ENCODE measurements around the gene KLHL10.
"Not testable (repeated sequence)": the region's sequence is repeated elsewhere in the genome, so short reads cannot be mapped to it uniquely, and the experiment has no call there.

The KLHL10 gene

GRCh38 chr17:41813699-41814124 is 23.9 kb upstream of the KLHL10 start:
- DNase-seq = no peak

- DNase-seq = no peak
These were observed 23.4 kb upstream of the KLHL10 start for GRCh38 chr17:41814195-41814594.

- no peak for DNase-seq
These were observed 20.8 kb upstream of the KLHL10 start for GRCh38 chr17:41816637-41817320.

- DNase-seq = no peak
These were observed 19.6 kb upstream of the KLHL10 start for GRCh38 chr17:41818024-41818423.

GRCh38 chr17:41821776-41822175 is 15.8 kb upstream of the KLHL10 start:
- no peak for DNase-seq

- no peak for DNase-seq
These were observed 15.1 kb upstream of the KLHL10 start for GRCh38 chr17:41822216-41823140.

- DNase-seq = no peak
These were observed 14.5 kb upstream of the KLHL10 start for GRCh38 chr17:41823141-41823524.

GRCh38 chr17:41823580-41823979 is 14.0 kb upstream of the KLHL10 start:
- no peak for DNase-seq

GRCh38 chr17:41824086-41824485 is 13.5 kb upstream of the KLHL10 start:
- DNase-seq = no peak

GRCh38 chr17:41825175-41825845 is 12.3 kb upstream of the KLHL10 start:
- DNase-seq = no peak

GRCh38 chr17:41829961-41830360 is 7.7 kb upstream of the KLHL10 start:
- DNase-seq = not testable (repeated sequence)

GRCh38 chr17:41835214-41835799 is 2.3 kb upstream of the KLHL10 start:
- DNase-seq = no peak

- DNase-seq = no peak
These were observed 1.6 kb upstream of the KLHL10 start, which contains the start of gene NT5C3B for GRCh38 chr17:41835800-41836549. Gene NT5C3B, minus strand, starts transcription at chr17:41836232. Its CDS starts 39 bp downstream, at chr17:41836193.

- no peak for DNase-seq
These were observed 952 bp upstream of the KLHL10 start for GRCh38 chr17:41836550-41837196.

GRCh38 chr17:41839448-41839847 is 1.8 kb downstream of the KLHL10 start:
- DNase-seq = not testable (repeated sequence)

- DNase-seq = not testable (repeated sequence)
These were observed 3.2 kb downstream of the KLHL10 start for GRCh38 chr17:41840781-41841180.

- DNase-seq = no peak
These were observed 7.3 kb downstream of the KLHL10 start for GRCh38 chr17:41844971-41845370.

GRCh38 chr17:41848788-41849187 is 11.2 kb downstream of the KLHL10 start:
- no peak for DNase-seq

- no peak for DNase-seq
These were observed 11.8 kb downstream of the KLHL10 start for GRCh38 chr17:41849251-41849990.

GRCh38 chr17:41851382-41851781 is 13.8 kb downstream of the KLHL10 start:
- DNase-seq = not testable (repeated sequence)
